ENCODE measurements around the gene KDR. TPM values are rescaled to one million over a fixed set of nuclear protein-coding genes. Genes with fewer than 3 reads are reported as not detected.

Gene KDR
- total RNA-seq, 4 donors from 2014 or later, result 39.5 to 104 (median 61.7) TPM

DNA sequence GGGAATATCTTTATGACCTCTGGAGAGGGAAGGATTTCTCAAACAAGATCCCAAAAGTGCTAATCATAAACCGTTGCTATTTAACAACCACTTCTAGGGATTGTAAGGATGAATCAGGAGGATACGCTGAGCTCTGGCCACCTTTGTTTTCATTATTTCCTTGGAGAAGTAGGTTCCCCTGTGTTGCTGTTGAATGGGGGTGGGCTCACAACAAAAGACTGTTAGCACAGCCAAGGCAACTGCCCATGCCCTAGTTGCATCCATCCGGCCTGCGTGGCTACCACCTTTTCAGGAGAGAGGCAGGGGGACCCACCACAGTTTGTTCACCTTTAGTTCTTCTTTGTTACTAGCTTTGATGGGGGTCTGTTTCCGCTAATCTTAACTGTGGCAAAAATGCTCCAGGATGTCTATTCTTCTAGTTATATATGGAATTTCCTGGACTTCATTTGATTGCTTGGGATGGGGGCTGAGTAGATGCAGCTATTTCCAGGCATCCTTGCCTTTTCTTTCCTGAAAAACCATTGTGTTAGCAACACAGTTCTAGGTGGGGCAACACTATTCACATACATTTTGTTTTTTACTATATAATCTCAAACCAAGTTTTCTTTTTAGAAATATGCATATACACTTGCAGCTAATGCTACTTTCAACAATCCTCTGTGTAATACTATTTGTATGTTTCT, 95.4 kb downstream of the KDR start:
- Histone ChIP-seq H3K27me3 (no peaks in the 10 kb centered on the region), H3K9me3 (no peaks in the 10 kb centered on the region), H3K4me3 (no peak overlapping the region), H3K4me1 (peaks cover 22 to 56% (median 44%) of the 10 kb centered on the region in 4 donors), H3K36me3 (no peaks in the 10 kb centered on the region), H3K27ac (replicated peaks in 1 of 4) (peak overlapping the region in 1 of 4 donors; percentile 4)
- no peak for TF ChIP-seq EP300 (IDR thresholded peaks at IDR 0.05)
- TF ChIP-seq, protein P1, sequence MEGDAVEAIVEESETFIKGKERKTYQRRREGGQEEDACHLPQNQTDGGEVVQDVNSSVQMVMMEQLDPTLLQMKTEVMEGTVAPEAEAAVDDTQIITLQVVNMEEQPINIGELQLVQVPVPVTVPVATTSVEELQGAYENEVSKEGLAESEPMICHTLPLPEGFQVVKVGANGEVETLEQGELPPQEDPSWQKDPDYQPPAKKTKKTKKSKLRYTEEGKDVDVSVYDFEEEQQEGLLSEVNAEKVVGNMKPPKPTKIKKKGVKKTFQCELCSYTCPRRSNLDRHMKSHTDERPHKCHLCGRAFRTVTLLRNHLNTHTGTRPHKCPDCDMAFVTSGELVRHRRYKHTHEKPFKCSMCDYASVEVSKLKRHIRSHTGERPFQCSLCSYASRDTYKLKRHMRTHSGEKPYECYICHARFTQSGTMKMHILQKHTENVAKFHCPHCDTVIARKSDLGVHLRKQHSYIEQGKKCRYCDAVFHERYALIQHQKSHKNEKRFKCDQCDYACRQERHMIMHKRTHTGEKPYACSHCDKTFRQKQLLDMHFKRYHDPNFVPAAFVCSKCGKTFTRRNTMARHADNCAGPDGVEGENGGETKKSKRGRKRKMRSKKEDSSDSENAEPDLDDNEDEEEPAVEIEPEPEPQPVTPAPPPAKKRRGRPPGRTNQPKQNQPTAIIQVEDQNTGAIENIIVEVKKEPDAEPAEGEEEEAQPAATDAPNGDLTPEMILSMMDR (IDR thresholded peaks at IDR 0.05), result no peak
- no peak for TF ChIP-seq POLR2A (IDR thresholded peaks at IDR 0.05; ENCODE audit: low read depth)
- no peak for TF ChIP-seq POLR2AphosphoS5 (IDR thresholded peaks at IDR 0.05)
- WGBS, result 78% methylated on average over 5 of the region's 5 CpGs
- intact Hi-C loops (cut with DNase I), result no loop called here
- no peak for DNase-seq (ENCODE audit: extremely low spot score)

GRCh38 chr4:55029321-55029720, 96.1 kb downstream of the KDR start:
- Histone ChIP-seq H3K9me3 (no peaks in the 10 kb centered on the region), H3K36me3 (no peaks in the 10 kb centered on the region), H3K4me3 (no peak overlapping the region), H3K4me1 (peaks cover 21 to 56% (median 41%) of the 10 kb centered on the region in 4 donors), H3K27ac (replicated peaks in 1 of 4) (no peak overlapping the region), H3K27me3 (no peaks in the 10 kb centered on the region)
- no peak for DNase-seq (ENCODE audit: extremely low spot score)
- intact Hi-C loops (cut with DNase I), result no loop called here
- TF ChIP-seq POLR2AphosphoS5 (IDR thresholded peaks at IDR 0.05) (no peak), EP300 (IDR thresholded peaks at IDR 0.05) (no peak)
- TF ChIP-seq, protein P1 (IDR thresholded peaks at IDR 0.05), result no peak
- WGBS, result 92% methylated on average over 1 of the region's 1 CpG

Small RNA genes lying within 50 kb of the gene (small RNA-seq; reads per million reads assigned to genes)
- gene RN7SL424P (0 reads per million in 3 donors), gene RNU6-410P (0 reads per million in 3 donors)

Other genes with a start within 250 kb of the KDR start
- gene SRD5A3, start 220.6 kb upstream of the KDR start, total RNA-seq, result 1 to 10 TPM; 3.0 to 7.9 (median 5.2) TPM

All from esophagus muscularis mucosa (tissue), 4 donors.